Testis (tissue), 2 donors: ENCODE data around the gene MAN2A1.

Experiments
- POLR2A ChIP-seq: fragments of 450-650 bp; IDR thresholded peaks from one replicate; pipeline ENCODE4 v1.6.1; 2017; ENCODE audit warnings: antibody characterized with exemption, mild to moderate bottlenecking, moderate library complexity
- TF ChIP-seq, protein P1 (sequence below), 3 experiments: fragments of 450-650 bp in 2 of 3; fragments of 200-600 bp in 1 of 3; sonication (generic) in 1 of 3; IDR thresholded peaks; one replicate each; pipeline ENCODE4 v1.5.1; 2016 to 2019; ENCODE audit warnings: antibody characterized with exemption in 3 of 3, mild to moderate bottlenecking in 2 of 3, moderate library complexity in 1 of 3

DNA sequence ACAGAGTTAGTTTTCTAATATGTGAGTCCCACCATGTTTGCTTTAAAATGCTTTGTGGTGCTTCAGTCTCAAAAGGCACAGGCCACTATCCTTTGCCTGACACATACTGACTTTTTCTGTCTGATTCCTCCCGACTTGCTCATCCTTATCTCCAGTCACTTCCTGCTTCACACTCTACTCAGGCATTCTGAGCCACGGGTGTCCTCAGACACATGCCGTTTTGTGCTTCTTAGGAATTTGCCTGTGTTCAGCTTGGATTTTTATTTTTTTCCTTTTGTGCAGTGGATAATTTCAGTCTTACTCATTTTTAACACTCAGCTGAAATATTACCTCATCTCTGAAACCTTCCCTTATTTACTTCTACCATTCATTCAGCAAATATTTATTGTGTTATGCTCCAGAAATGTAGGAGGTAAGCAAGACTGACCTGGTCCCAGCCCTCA is 54.1 kb downstream of the MAN2A1 start:
- TF ChIP-seq, protein P1, sequence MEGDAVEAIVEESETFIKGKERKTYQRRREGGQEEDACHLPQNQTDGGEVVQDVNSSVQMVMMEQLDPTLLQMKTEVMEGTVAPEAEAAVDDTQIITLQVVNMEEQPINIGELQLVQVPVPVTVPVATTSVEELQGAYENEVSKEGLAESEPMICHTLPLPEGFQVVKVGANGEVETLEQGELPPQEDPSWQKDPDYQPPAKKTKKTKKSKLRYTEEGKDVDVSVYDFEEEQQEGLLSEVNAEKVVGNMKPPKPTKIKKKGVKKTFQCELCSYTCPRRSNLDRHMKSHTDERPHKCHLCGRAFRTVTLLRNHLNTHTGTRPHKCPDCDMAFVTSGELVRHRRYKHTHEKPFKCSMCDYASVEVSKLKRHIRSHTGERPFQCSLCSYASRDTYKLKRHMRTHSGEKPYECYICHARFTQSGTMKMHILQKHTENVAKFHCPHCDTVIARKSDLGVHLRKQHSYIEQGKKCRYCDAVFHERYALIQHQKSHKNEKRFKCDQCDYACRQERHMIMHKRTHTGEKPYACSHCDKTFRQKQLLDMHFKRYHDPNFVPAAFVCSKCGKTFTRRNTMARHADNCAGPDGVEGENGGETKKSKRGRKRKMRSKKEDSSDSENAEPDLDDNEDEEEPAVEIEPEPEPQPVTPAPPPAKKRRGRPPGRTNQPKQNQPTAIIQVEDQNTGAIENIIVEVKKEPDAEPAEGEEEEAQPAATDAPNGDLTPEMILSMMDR (IDR thresholded peaks at IDR 0.05), result no peak
- TF ChIP-seq POLR2A, result no peak
